ENCODE data around the gene TOX2. TPM values are rescaled to one million over a fixed set of nuclear protein-coding genes. Genes with fewer than 3 reads are reported as not detected.

The TOX2 gene
- total and polyA plus RNA-seq, 2 of the 4 experiments (the other 2 are of a cell fraction), result 1.3 to 17.5 TPM

DNA sequence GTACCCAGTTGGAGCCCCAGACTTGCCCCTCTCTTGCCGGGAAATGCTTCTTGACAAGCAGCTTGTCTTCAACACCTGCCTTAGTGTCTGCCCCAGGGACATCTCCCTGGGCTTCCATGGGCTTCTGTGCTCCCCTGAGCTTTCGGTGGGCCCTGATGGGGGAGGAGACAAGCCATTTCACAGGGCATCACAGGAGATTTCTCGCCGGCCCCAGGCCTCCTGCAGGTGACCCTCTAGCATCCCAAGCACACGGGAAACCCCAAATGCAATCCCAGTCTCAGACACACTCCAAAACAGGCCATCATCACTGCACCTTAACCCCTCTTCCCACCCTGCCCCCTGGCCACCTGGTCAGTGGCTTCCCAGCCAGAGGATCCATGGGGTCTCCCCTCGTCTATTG, 197.8 kb downstream of the TOX2 start:
- Histone ChIP-seq H3K23ac (ENCODE audit: low read depth, low read length) (no peak overlapping the region), H2AK9ac (replicated peaks; ENCODE audit: low read depth, low read length, poor library complexity) (peak overlapping the region; percentile 55), H4K91ac (ENCODE audit: insufficient read depth, low read depth, low read length) (no peak overlapping the region), H3K79me1 (ENCODE audit: low read depth in 1 of 2, low read length in 2 of 2) (no peaks in the 10 kb centered on the region; a peak in 1 of 4 replicates), H2AFZ (replicated peaks; ENCODE audit: low read length, poor library complexity) (no peak overlapping the region), H3K18ac (ENCODE audit: low read depth, low read length) (no peak overlapping the region), H3K4me2 (ENCODE audit: low read depth, low read length) (no peak overlapping the region), H3K27me3 (ENCODE audit: control insufficient read depth, insufficient read depth, low read length) (peaks cover 3% of the 10 kb centered on the region), H3K36me3 (ENCODE audit: control insufficient read depth, insufficient read depth, low read length) (no peaks in the 10 kb centered on the region), H2BK5ac (ENCODE audit: low read depth, low read length, poor library complexity, severe bottlenecking) (no peak overlapping the region), H3K4me1 (ENCODE audit: control insufficient read depth, insufficient read depth, low read length) (peaks cover 1% of the 10 kb centered on the region; the same call in 1 of the 2 replicates), H3K9me3 (ENCODE audit: control insufficient read depth, insufficient read depth, low read length) (peaks cover 4% of the 10 kb centered on the region), H2BK15ac (ENCODE audit: low read depth, low read length) (no peak overlapping the region), H2BK120ac (ENCODE audit: low read depth, low read length) (no peak overlapping the region), H3K9ac (ENCODE audit: low read depth, low read length) (no peak overlapping the region), H3K4me3 (ENCODE audit: insufficient read depth, low read depth, low read length) (no peak overlapping the region), H2AK5ac (ENCODE audit: low read depth, low read length) (no peak overlapping the region), H4K8ac (ENCODE audit: low read depth in 2 of 2, low read length in 2 of 2) (no peak overlapping the region), H3K14ac (replicated peaks; ENCODE audit: low read depth, low read length) (no peak overlapping the region), H3K9me1 (ENCODE audit: insufficient read depth, low read length) (no peaks in the 10 kb centered on the region; the same call in 1 of the 2 replicates), H4K20me1 (ENCODE audit: insufficient read depth, low read length) (no peaks in the 10 kb centered on the region), H2BK20ac (ENCODE audit: low read depth, low read length) (no peak overlapping the region), H4K5ac (ENCODE audit: low read depth, low read length) (no peak overlapping the region), H3K56ac (ENCODE audit: extremely low read depth, insufficient read depth, low read length) (no peak overlapping the region), H3K27ac (ENCODE audit: insufficient read depth, low read length) (no peak overlapping the region), H3K4ac (ENCODE audit: low read depth, low read length) (no peak overlapping the region)
- no TSS peak for BruUV-seq (replicated peaks)
- dilution Hi-C loops (cut with HindIII; ENCODE audit: low sequenced_read_pairs, unreplicated experiment), result no loop called here
- in situ Hi-C loops (cut with MboI; ENCODE audit: low sequenced_read_pairs), result no loop called here
- TF ChIP-seq MXI1 (IDR thresholded peaks at IDR 0.05; ENCODE audit: borderline replicate concordance, low read depth, low read length) (no peak), FOS (IDR thresholded peaks at IDR 0.05; ENCODE audit: low read depth, low read length) (no peak), NFE2L2 (IDR thresholded peaks at IDR 0.05; ENCODE audit: low read depth, low read length) (no peak), RCOR1 (IDR thresholded peaks at IDR 0.05; ENCODE audit: insufficient replicate concordance, low read length) (no peak), SMC3 (IDR thresholded peaks at IDR 0.05; ENCODE audit: low read depth, low read length) (no peak), MAFK (IDR thresholded peaks at IDR 0.05; ENCODE audit: low read depth, low read length) (no peak), CEBPB (IDR thresholded peaks at IDR 0.05; ENCODE audit: low read depth, low read length) (no peak), RAD21 (IDR thresholded peaks at IDR 0.05; ENCODE audit: low read length) (no peak), MAZ (IDR thresholded peaks at IDR 0.05; ENCODE audit: borderline replicate concordance, low read depth, low read length) (no peak), RFX5 (IDR thresholded peaks at IDR 0.05; ENCODE audit: low read depth, low read length) (no peak), CHD1 (IDR thresholded peaks at IDR 0.05; ENCODE audit: low read depth, low read length) (no peak), BHLHE40 (IDR thresholded peaks at IDR 0.05; ENCODE audit: low read depth, low read length) (no peak), POLR2A (IDR thresholded peaks at IDR 0.05; ENCODE audit: low read depth, low read length) (no peak)
- TF ChIP-seq, protein P1, sequence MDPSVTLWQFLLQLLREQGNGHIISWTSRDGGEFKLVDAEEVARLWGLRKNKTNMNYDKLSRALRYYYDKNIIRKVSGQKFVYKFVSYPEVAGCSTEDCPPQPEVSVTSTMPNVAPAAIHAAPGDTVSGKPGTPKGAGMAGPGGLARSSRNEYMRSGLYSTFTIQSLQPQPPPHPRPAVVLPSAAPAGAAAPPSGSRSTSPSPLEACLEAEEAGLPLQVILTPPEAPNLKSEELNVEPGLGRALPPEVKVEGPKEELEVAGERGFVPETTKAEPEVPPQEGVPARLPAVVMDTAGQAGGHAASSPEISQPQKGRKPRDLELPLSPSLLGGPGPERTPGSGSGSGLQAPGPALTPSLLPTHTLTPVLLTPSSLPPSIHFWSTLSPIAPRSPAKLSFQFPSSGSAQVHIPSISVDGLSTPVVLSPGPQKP (IDR thresholded peaks at IDR 0.05; ENCODE audit: borderline replicate concordance, low read depth, low read length), result no peak
- TF ChIP-seq, protein P2, sequence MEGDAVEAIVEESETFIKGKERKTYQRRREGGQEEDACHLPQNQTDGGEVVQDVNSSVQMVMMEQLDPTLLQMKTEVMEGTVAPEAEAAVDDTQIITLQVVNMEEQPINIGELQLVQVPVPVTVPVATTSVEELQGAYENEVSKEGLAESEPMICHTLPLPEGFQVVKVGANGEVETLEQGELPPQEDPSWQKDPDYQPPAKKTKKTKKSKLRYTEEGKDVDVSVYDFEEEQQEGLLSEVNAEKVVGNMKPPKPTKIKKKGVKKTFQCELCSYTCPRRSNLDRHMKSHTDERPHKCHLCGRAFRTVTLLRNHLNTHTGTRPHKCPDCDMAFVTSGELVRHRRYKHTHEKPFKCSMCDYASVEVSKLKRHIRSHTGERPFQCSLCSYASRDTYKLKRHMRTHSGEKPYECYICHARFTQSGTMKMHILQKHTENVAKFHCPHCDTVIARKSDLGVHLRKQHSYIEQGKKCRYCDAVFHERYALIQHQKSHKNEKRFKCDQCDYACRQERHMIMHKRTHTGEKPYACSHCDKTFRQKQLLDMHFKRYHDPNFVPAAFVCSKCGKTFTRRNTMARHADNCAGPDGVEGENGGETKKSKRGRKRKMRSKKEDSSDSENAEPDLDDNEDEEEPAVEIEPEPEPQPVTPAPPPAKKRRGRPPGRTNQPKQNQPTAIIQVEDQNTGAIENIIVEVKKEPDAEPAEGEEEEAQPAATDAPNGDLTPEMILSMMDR (conservative IDR thresholded peaks at IDR 0.05; ENCODE audit: low read depth, low read length), result no peak
- TF ChIP-seq, protein P3, sequence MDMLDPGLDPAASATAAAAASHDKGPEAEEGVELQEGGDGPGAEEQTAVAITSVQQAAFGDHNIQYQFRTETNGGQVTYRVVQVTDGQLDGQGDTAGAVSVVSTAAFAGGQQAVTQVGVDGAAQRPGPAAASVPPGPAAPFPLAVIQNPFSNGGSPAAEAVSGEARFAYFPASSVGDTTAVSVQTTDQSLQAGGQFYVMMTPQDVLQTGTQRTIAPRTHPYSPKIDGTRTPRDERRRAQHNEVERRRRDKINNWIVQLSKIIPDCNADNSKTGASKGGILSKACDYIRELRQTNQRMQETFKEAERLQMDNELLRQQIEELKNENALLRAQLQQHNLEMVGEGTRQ (IDR thresholded peaks at IDR 0.05; ENCODE audit: low read depth, low read length), result no peak
- intact Hi-C loops (cut with micrococcal nuclease), result no loop called here
- ChIA-PET CTCF (interaction anchor here (0.6 to 1.6 kb wide), 2 partner anchors 49 to 78 kb away, joined by 3 to 8 read pairs; no protein-coding TSS in a partner anchor), POLR2A (ENCODE audit: unreplicated experiment) (no interaction called here)
- DNase-seq, result no peak
- WGBS, 2 experiments (ENCODE audit: extremely low coverage in 2 of 2, insufficient read length in 1 of 2), result 100% methylated on average over 2 of the region's 6 CpGs; no CpG with 5 or more reads in 1 of the 2 experiments
- no peak for ATAC-seq (ENCODE audit: low read depth)

Measured in IMR-90 (cell line).